SK-N-SH (cell line): ENCODE measurements around the gene MSTN. TPM values are rescaled to one million over a fixed set of nuclear protein-coding genes. Genes with fewer than 3 reads are reported as not detected.

Experiments used
- CTCF ChIA-PET: fragments of 300-600, 350-600 bp; formaldehyde crosslinking; extraction: SDS; loops from one replicate; lab custom pipeline; 2021; lab: Yijun Ruan, JAX
- POLR2A ChIA-PET: fragments of 350-600 bp; sonication (Branson Sonifier 250); formaldehyde crosslinking; extraction: SDS; loops from one replicate; lab custom pipeline; 2020; ENCODE audit warnings: antibody characterized with exemption, inconsistent platforms; lab: Yijun Ruan, JAX
- DNase-seq: peaks from one replicate; pipeline ENCODE4 v3.0.0; 2012
- H2AFZ ChIP-seq: fragments of 200-600 bp; sonication (generic); 2 replicates; pipeline ENCODE4 v1.8.1; 2016; ENCODE audit warnings: antibody characterized with exemption, mild to moderate bottlenecking, low read depth
- H3F3A ChIP-seq: fragments of 200-600 bp; sonication (generic); replicated peaks from 2 replicates; pipeline ENCODE3; 2016; ENCODE audit warnings: antibody characterized with exemption, mild to moderate bottlenecking; ENCODE audit not compliant: insufficient read depth
- H3K27ac ChIP-seq, 2 experiments: fragments of 200-500 bp in 1 of 2; fragments of 200-600 bp in 1 of 2; sonication (Bioruptor generic) in 1 of 2; sonication (generic), shearing (Covaris generic) in 1 of 2; 2 replicates each; pipeline versions ENCODE4 v1.5.1 to v1.6.1; 2014 to 2016; ENCODE audit warnings: low read depth in 2 of 2, inconsistent platforms in 1 of 2, low read length in 1 of 2, mild to moderate bottlenecking in 1 of 2, mixed read lengths in 1 of 2
- H3K27me3 ChIP-seq: fragments of 200-600 bp; sonication (generic), shearing (Covaris generic); 2 replicates; pipeline ENCODE4 v1.6.1; 2016; ENCODE audit warnings: mixed run types; ENCODE audit not compliant: insufficient read depth
- H3K36me3 ChIP-seq, 2 experiments: fragments of 200-500 bp in 1 of 2; fragments of 200-600 bp in 1 of 2; sonication (Bioruptor generic) in 1 of 2; sonication (generic) in 1 of 2; replicated peaks in 1 of 2; 2 replicates each; pipeline versions ENCODE3 to v1.5.1; 2014 to 2016; ENCODE audit warnings: low read length in 1 of 2, mild to moderate bottlenecking in 1 of 2; ENCODE audit not compliant: insufficient read depth in 2 of 2, control insufficient read depth in 1 of 2
- H3K4me1 ChIP-seq, 2 experiments: fragments of 200-500 bp in 1 of 2; fragments of 200-600 bp in 1 of 2; sonication (Bioruptor generic) in 1 of 2; sonication (generic), shearing (Covaris generic) in 1 of 2; 2 replicates each; pipeline versions ENCODE4 v1.5.1 to v1.6.1; 2014 to 2016; ENCODE audit warnings: low read depth in 1 of 2, low read length in 1 of 2, mixed run types in 1 of 2; ENCODE audit not compliant: insufficient read depth in 2 of 2, control insufficient read depth in 1 of 2
- H3K4me2 ChIP-seq: fragments of 200-600 bp; sonication (generic), shearing (Covaris generic); 2 replicates; pipeline ENCODE4 v1.6.1; 2017; ENCODE audit warnings: mixed run types
- H3K4me3 ChIP-seq, 2 experiments: fragments of 200-500 bp in 1 of 2; fragments of 200-600 bp in 1 of 2; sonication (Bioruptor generic) in 1 of 2; sonication (generic), shearing (Covaris generic) in 1 of 2; 2 replicates each; pipeline versions ENCODE4 v1.5.1 to v1.8.1; 2014 to 2016; ENCODE audit warnings: low read depth in 2 of 2, inconsistent platforms in 1 of 2, low read length in 1 of 2, mild to moderate bottlenecking in 1 of 2, mixed read lengths in 1 of 2, moderate library complexity in 1 of 2
- H3K79me2 ChIP-seq: fragments of 200-600 bp; sonication (generic); 2 replicates; pipeline ENCODE4 v1.8.1; 2017; ENCODE audit warnings: mild to moderate bottlenecking; ENCODE audit not compliant: insufficient read depth
- H3K9ac ChIP-seq: fragments of 200-600 bp; sonication (generic); 2 replicates; pipeline ENCODE4 v1.6.1; 2017; ENCODE audit warnings: mixed run types
- H3K9me2 ChIP-seq: fragments of 200-600 bp; sonication (generic); 2 replicates; pipeline ENCODE4 v1.6.1; 2017; ENCODE audit warnings: mixed run types
- H3K9me3 ChIP-seq: fragments of 200-600 bp; sonication (generic); 2 replicates; pipeline ENCODE4 v1.6.1; 2017; ENCODE audit warnings: mixed run types, mild to moderate bottlenecking, moderate library complexity
- H4K20me1 ChIP-seq: fragments of 200-600 bp; sonication (generic); 2 replicates; pipeline ENCODE4 v1.6.1; 2017; ENCODE audit warnings: mild to moderate bottlenecking, mixed run types; ENCODE audit not compliant: insufficient read depth
- EP300 ChIP-seq, 2 experiments: IDR thresholded peaks; 2 replicates each; pipeline versions ENCODE4 v1.4.0 to v1.6.1; 2012; ENCODE audit warnings: borderline replicate concordance in 1 of 2, low read depth in 1 of 2, low read length in 1 of 2
- EZH2phosphoT487 ChIP-seq: fragments of 200-600 bp; sonication (generic); IDR thresholded peaks from 2 replicates; pipeline ENCODE4 v1.6.1; 2017; ENCODE audit warnings: low read depth, mixed run types, mild to moderate bottlenecking, antibody characterized with exemption, moderate library complexity, borderline replicate concordance
- FOXM1 ChIP-seq: IDR thresholded peaks from 2 replicates; pipeline ENCODE4 v1.4.0; 2012; ENCODE audit warnings: low read depth, mild to moderate bottlenecking
- GATA2 ChIP-seq: sonication (generic); formaldehyde crosslinking; IDR thresholded peaks from 2 replicates; pipeline ENCODE4 v1.5.0; 2020; ENCODE audit warnings: mild to moderate bottlenecking, missing genetic modification reagents
- NRF1 ChIP-seq: IDR thresholded peaks from 2 replicates; pipeline ENCODE4 v1.6.1; 2012; ENCODE audit warnings: low read depth, mild to moderate bottlenecking, low read length
- POLR2AphosphoS5 ChIP-seq: IDR thresholded peaks from 2 replicates; pipeline ENCODE4 v1.6.1; 2012; ENCODE audit warnings: low read depth, low read length
- RFX5 ChIP-seq: IDR thresholded peaks from 2 replicates; pipeline ENCODE4 v1.6.1; 2012; ENCODE audit warnings: mild to moderate bottlenecking, improper control_type of control experiment, low read length
- RXRA ChIP-seq: IDR thresholded peaks from 2 replicates; pipeline ENCODE4 v1.4.0; 2012; ENCODE audit warnings: low read depth, mild to moderate bottlenecking, borderline replicate concordance
- TEAD4 ChIP-seq: IDR thresholded peaks from 2 replicates; pipeline ENCODE4 v1.4.0; 2012; ENCODE audit warnings: mild to moderate bottlenecking, borderline replicate concordance; ENCODE audit not compliant: insufficient read depth
- WGBS: methylation state at CpG from one replicate; pipeline ENCODE4 v1.1.6; 2017; ENCODE audit warnings: low lambda C conversion rate; 5-methylcytosine and 5-hydroxymethylcytosine counted together
- polyA plus RNA-seq, 3 experiments: library from polyadenylated mRNA; depleted of rRNA; stranded (reverse); fragments of >200 nt; gene quantifications; 2 replicates each; pipeline ENCODE4 v1.2.3, GENCODE V29; 2012
- TF ChIP-seq, protein P1 (sequence below): fragments of 200-600 bp; sonication (generic); IDR thresholded peaks from 2 replicates; pipeline ENCODE4 v1.6.1; 2017; ENCODE audit warnings: antibody characterized with exemption, mild to moderate bottlenecking, moderate library complexity

The MSTN gene
- polyA plus RNA-seq, 1 of the 3 experiments (the other 2 are of a cell fraction), result 0.05 TPM

- Histone ChIP-seq H3K27me3 (no peaks in the 10 kb centered on the region), H3K9me3 (no peaks in the 10 kb centered on the region), H3K4me1 (no peaks in the 10 kb centered on the region; a peak in 1 of 4 replicates), H3K4me2 (no peak overlapping the region), H3K9ac (no peak overlapping the region), H2AFZ (no peak overlapping the region), H3F3A (no peaks in the 10 kb centered on the region), H3K27ac (no peak overlapping the region), H3K4me3 (no peak overlapping the region), H3K79me2 (no peaks in the 10 kb centered on the region), H4K20me1 (no peaks in the 10 kb centered on the region), H3K36me3 (no peaks in the 10 kb centered on the region), H3K9me2 (no peaks in the 10 kb centered on the region)
- ChIA-PET CTCF (no interaction called here), POLR2A (interaction anchor here (0.6 kb wide), 1 partner anchor 390 kb away, joined by 3 read pairs; no protein-coding TSS in a partner anchor)
- WGBS, result 84% methylated on average over 4 of the region's 4 CpGs
- no peak for DNase-seq
- no peak for TF ChIP-seq GATA2
- TF ChIP-seq NRF1, result no peak
- no peak for TF ChIP-seq EZH2phosphoT487
- no peak for TF ChIP-seq TEAD4
- no peak for TF ChIP-seq POLR2AphosphoS5
- TF ChIP-seq EP300 (IDR thresholded peaks at IDR 0.05; ENCODE audit: borderline replicate concordance in 1 of 2, low read depth in 1 of 2, low read length in 1 of 2), result no peak
Measured at GRCh38 chr2:190065839-190066238, 3.3 kb upstream of the MSTN start.

- CTCF ChIA-PET, result interaction anchor here (0.5 to 2.2 kb wide), 5 partner anchors 17 to 256 kb away, joined by 3 to 5 read pairs (median 5); partner anchors contain the start of gene HIBCH
Measured at GRCh38 chr2:190063624-190064023, 1.1 kb upstream of the MSTN start.

More at GRCh38 chr2:190063624-190064023, 1.1 kb upstream of the MSTN start:
- no peaks in the 10 kb centered on the region; a peak in 1 of 4 replicates for H3K4me1 ChIP-seq
- H3K79me2 ChIP-seq, result no peaks in the 10 kb centered on the region
- H3K27me3 ChIP-seq, result no peaks in the 10 kb centered on the region
- H3K9ac ChIP-seq, result no peak overlapping the region
- no peaks in the 10 kb centered on the region for H3K9me3 ChIP-seq
- DNase-seq, result no peak
- no peak overlapping the region for H2AFZ ChIP-seq
- H3F3A ChIP-seq, result no peaks in the 10 kb centered on the region
- no peaks in the 10 kb centered on the region for H3K9me2 ChIP-seq
- no peaks in the 10 kb centered on the region for H3K36me3 ChIP-seq
- no peak overlapping the region for H3K4me3 ChIP-seq
- 56% methylated on average over 2 of the region's 2 CpGs for WGBS
- H3K4me2 ChIP-seq, result no peak overlapping the region
- TF ChIP-seq FOXM1 (no peak), RXRA (no peak), RFX5 (no peak), POLR2AphosphoS5 (no peak), TEAD4 (no peak)
- TF ChIP-seq, protein P1, sequence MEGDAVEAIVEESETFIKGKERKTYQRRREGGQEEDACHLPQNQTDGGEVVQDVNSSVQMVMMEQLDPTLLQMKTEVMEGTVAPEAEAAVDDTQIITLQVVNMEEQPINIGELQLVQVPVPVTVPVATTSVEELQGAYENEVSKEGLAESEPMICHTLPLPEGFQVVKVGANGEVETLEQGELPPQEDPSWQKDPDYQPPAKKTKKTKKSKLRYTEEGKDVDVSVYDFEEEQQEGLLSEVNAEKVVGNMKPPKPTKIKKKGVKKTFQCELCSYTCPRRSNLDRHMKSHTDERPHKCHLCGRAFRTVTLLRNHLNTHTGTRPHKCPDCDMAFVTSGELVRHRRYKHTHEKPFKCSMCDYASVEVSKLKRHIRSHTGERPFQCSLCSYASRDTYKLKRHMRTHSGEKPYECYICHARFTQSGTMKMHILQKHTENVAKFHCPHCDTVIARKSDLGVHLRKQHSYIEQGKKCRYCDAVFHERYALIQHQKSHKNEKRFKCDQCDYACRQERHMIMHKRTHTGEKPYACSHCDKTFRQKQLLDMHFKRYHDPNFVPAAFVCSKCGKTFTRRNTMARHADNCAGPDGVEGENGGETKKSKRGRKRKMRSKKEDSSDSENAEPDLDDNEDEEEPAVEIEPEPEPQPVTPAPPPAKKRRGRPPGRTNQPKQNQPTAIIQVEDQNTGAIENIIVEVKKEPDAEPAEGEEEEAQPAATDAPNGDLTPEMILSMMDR, result no peak
- no peaks in the 10 kb centered on the region for H4K20me1 ChIP-seq
- H3K27ac ChIP-seq, result no peak overlapping the region
- POLR2A ChIA-PET, result no interaction called here
